SK-N-MC (cell line): ENCODE measurements around the gene TFCP2.
A peak's percentile ranks its signal among the peaks of the same experiment; 100 is the strongest.
"Not testable (repeated sequence)": the region's sequence is repeated elsewhere in the genome, so short reads cannot be mapped to it uniquely, and the experiment has no call there.

Experiments
- DNase-seq: peaks from one replicate; pipeline ENCODE4 v3.0.0-alpha.2; 2011; ENCODE audit warnings: low read depth, low spot score
- H3K27ac ChIP-seq: fragments of 200-600 bp; sonication (generic); 2 replicates; pipeline ENCODE4 v1.5.1; 2016; ENCODE audit warnings: mixed run types
- H3K36me3 ChIP-seq: fragments of 200-600 bp; sonication (generic); 2 replicates; pipeline ENCODE4 v1.6.1; 2017; ENCODE audit warnings: antibody characterized with exemption, low read length, mixed read lengths; ENCODE audit not compliant: insufficient read depth
- H3K4me3 ChIP-seq: fragments of 200-600 bp; sonication (generic); 2 replicates; pipeline ENCODE4 v1.5.1; 2016
- H3K9ac ChIP-seq: fragments of 200-600 bp; sonication (generic); 2 replicates; pipeline ENCODE4 v1.8.0; 2017; ENCODE audit warnings: mixed run types, mixed read lengths; ENCODE audit not compliant: insufficient read length
- H3K9me3 ChIP-seq: fragments of 200-600 bp; sonication (generic); 2 replicates; pipeline ENCODE4 v1.6.1; 2017; ENCODE audit warnings: low read depth, mild to moderate bottlenecking, antibody characterized with exemption, low read length, moderate library complexity, mixed read lengths
- EZH2 ChIP-seq: fragments of 200-600 bp; sonication (generic); IDR thresholded peaks from one replicate; pipeline ENCODE4 v1.6.1; 2017; ENCODE audit warnings: antibody characterized with exemption
- FOXP2 ChIP-seq: optimal IDR thresholded peaks from 2 replicates; pipeline ENCODE3; 2011; ENCODE audit warnings: mild to moderate bottlenecking, moderate library complexity; ENCODE audit not compliant: insufficient read depth; ENCODE audit errors: extremely low read length, control extremely low read depth
- POLR2AphosphoS5 ChIP-seq: IDR thresholded peaks from 2 replicates; pipeline ENCODE4 v1.6.1; 2012; ENCODE audit warnings: mild to moderate bottlenecking, low read depth, low read length, borderline replicate concordance

Gene TFCP2

GRCh38 chr12:51172515-51173431 lies at the start of gene TFCP2:
Gene TFCP2, minus strand, starts transcription at chr12:51173135. Its CDS starts 713 bp downstream, at chr12:51172422.
- Histone ChIP-seq H3K36me3 (no peaks in the 10 kb centered on the region), H3K9ac (peak within 1 kb of the TSS; percentile 51), H3K4me3 (peak within 1 kb of the TSS; percentile 76), H3K9me3 (no peaks in the 10 kb centered on the region), H3K27ac (no peak within 1 kb of the TSS)
- TF ChIP-seq EZH2 (no peak), POLR2AphosphoS5 (peak; percentile 69), FOXP2 (no peak)
- peak; percentile 28 for DNase-seq

GRCh38 chr12:51222461-51222860 lies 49.5 kb upstream of the TFCP2 start:
- H3K9me3 ChIP-seq: no peaks in the 10 kb centered on the region
- H3K36me3 ChIP-seq: no peaks in the 10 kb centered on the region
- no peak overlapping the region; the same call in 1 of the 2 replicates for H3K27ac ChIP-seq
- no peak overlapping the region for H3K9ac ChIP-seq
- DNase-seq: no peak
- no peak overlapping the region for H3K4me3 ChIP-seq
- TF ChIP-seq FOXP2 (no peak), POLR2AphosphoS5 (no peak), EZH2 (no peak)

GRCh38 chr12:51219857-51220256 lies 46.9 kb upstream of the TFCP2 start:
- H3K4me3 ChIP-seq, H3K27ac ChIP-seq, H3K9ac ChIP-seq, H3K36me3 ChIP-seq, H3K9me3 ChIP-seq, DNase-seq: not testable (repeated sequence)

- H3K4me3 ChIP-seq: peak overlapping the region; percentile 93
- no peaks in the 10 kb centered on the region for H3K9me3 ChIP-seq
- peaks cover 6% of the 10 kb centered on the region for H3K36me3 ChIP-seq
- DNase-seq: no peak
- peak overlapping the region; percentile 96 for H3K9ac ChIP-seq
- no peak for TF ChIP-seq FOXP2
- no peak for TF ChIP-seq EZH2
- TF ChIP-seq POLR2AphosphoS5: no peak
- H3K27ac ChIP-seq: peak overlapping the region; percentile 54
These were observed 46.4 kb upstream of the TFCP2 start for GRCh38 chr12:51219322-51219721.

- H3K27ac ChIP-seq: peak overlapping the region; percentile 89
- DNase-seq: no peak
These were observed 45.7 kb upstream of the TFCP2 start for GRCh38 chr12:51218607-51219161.

GRCh38 chr12:51217968-51218606 lies 45.2 kb upstream of the TFCP2 start, which contains the start of gene POU6F1:
Gene POU6F1, minus strand, starts transcription at chr12:51218062. Its CDS starts 11,226 bp downstream, at chr12:51206836.
- Histone ChIP-seq H3K4me3 (peak within 1 kb of the TSS; percentile 93), H3K36me3 (peaks cover 8% of the 10 kb centered on the region), H3K9ac (peak within 1 kb of the TSS; percentile 96), H3K9me3 (no peaks in the 10 kb centered on the region), H3K27ac (peak within 1 kb of the TSS; percentile 89)
- no peak; the same call in 1 of the 2 replicates for TF ChIP-seq POLR2AphosphoS5
- no peak for TF ChIP-seq EZH2
- no peak for TF ChIP-seq FOXP2
- peak; percentile 42 for DNase-seq

More at GRCh38 chr12:51218607-51219161, 45.7 kb upstream of the TFCP2 start:
- Histone ChIP-seq H3K9ac (peak overlapping the region; percentile 96), H3K36me3 (peaks cover 8% of the 10 kb centered on the region), H3K9me3 (no peaks in the 10 kb centered on the region), H3K4me3 (peak overlapping the region; percentile 93)
- no peak for TF ChIP-seq POLR2AphosphoS5
- no peak for TF ChIP-seq FOXP2
- no peak for TF ChIP-seq EZH2

GRCh38 chr12:51217133-51217967 lies 44.4 kb upstream of the TFCP2 start:
- Histone ChIP-seq H3K27ac (peak overlapping the region; percentile 89), H3K36me3 (peaks cover 8% of the 10 kb centered on the region), H3K9me3 (no peaks in the 10 kb centered on the region), H3K9ac (peak overlapping the region; percentile 96), H3K4me3 (peak overlapping the region; percentile 93)
- TF ChIP-seq EZH2 (no peak), FOXP2 (no peak), POLR2AphosphoS5 (no peak)
- no peak for DNase-seq
